HG02970 (cell line): ENCODE data around the gene DYTN.

Experiments used
- ATAC-seq: cut with Tn5 transposase; IDR thresholded peaks from one replicate; pipeline ENCODE4 v1.9.1; 2021; ENCODE audit warnings: mild to moderate bottlenecking, moderate library complexity, moderate number of reproducible peaks; ENCODE audit not compliant: unreplicated experiment, low FRiP score

Gene DYTN

GRCh38 chr2:206701952-206702605 lies 16.1 kb downstream of the DYTN start:
- ATAC-seq: no peak

GRCh38 chr2:206700156-206700555 lies 18.0 kb downstream of the DYTN start:
- no peak for ATAC-seq

GRCh38 chr2:206698811-206699210 lies 19.4 kb downstream of the DYTN start:
- no peak for ATAC-seq

- ATAC-seq: no peak
These were observed 21.3 kb downstream of the DYTN start for GRCh38 chr2:206696910-206697309.

GRCh38 chr2:206693399-206694137 lies 24.6 kb downstream of the DYTN start:
- no peak for ATAC-seq

- ATAC-seq: no peak
These were observed 25.2 kb downstream of the DYTN start for GRCh38 chr2:206692971-206693370.

GRCh38 chr2:206688990-206689389 lies 29.2 kb downstream of the DYTN start:
- ATAC-seq: no peak

- no peak for ATAC-seq
These were observed 29.7 kb downstream of the DYTN start for GRCh38 chr2:206688453-206688852.

- no peak for ATAC-seq
These were observed 34.6 kb downstream of the DYTN start for GRCh38 chr2:206683546-206683945.

GRCh38 chr2:206670531-206671319 lies 47.5 kb downstream of the DYTN start:
- no peak for ATAC-seq

GRCh38 chr2:206665251-206665650 lies 52.9 kb downstream of the DYTN start:
- ATAC-seq: no peak

GRCh38 chr2:206657087-206657486 lies 61.1 kb downstream of the DYTN start:
- no peak for ATAC-seq

GRCh38 chr2:206647985-206648384 lies 70.2 kb downstream of the DYTN start:
- no peak for ATAC-seq

GRCh38 chr2:206642075-206643025 lies 75.8 kb downstream of the DYTN start, which contains the start of gene FAM237A:
TSS of gene FAM237A (plus strand) at chr2:206642487. CDS start at chr2:206644237, 1,750 bp downstream.
- ATAC-seq: no peak

- ATAC-seq: no peak
These were observed 77.0 kb downstream of the DYTN start for GRCh38 chr2:206641226-206641625.

- no peak for ATAC-seq
These were observed 78.6 kb downstream of the DYTN start for GRCh38 chr2:206639636-206640035.

- ATAC-seq: no peak
These were observed 83.2 kb downstream of the DYTN start for GRCh38 chr2:206635015-206635414.

- no peak for ATAC-seq
These were observed 86.9 kb downstream of the DYTN start for GRCh38 chr2:206631340-206631739.

GRCh38 chr2:206627632-206628031 lies 90.6 kb downstream of the DYTN start:
- ATAC-seq: no peak

- no peak for ATAC-seq
These were observed 92.1 kb downstream of the DYTN start for GRCh38 chr2:206626108-206626507.
